Medulla oblongata (tissue), 1 donor: ENCODE data around the gene RNF166.
"Not testable (repeated sequence)": the region's sequence is repeated elsewhere in the genome, so short reads cannot be mapped to it uniquely, and the experiment has no call there.

ENCODE experiments used
- DNase-seq: peaks from one replicate; pipeline ENCODE4 v3.0.0-alpha.2; 2015; ENCODE audit errors: extremely low spot score

RNF166 gene

DNA sequence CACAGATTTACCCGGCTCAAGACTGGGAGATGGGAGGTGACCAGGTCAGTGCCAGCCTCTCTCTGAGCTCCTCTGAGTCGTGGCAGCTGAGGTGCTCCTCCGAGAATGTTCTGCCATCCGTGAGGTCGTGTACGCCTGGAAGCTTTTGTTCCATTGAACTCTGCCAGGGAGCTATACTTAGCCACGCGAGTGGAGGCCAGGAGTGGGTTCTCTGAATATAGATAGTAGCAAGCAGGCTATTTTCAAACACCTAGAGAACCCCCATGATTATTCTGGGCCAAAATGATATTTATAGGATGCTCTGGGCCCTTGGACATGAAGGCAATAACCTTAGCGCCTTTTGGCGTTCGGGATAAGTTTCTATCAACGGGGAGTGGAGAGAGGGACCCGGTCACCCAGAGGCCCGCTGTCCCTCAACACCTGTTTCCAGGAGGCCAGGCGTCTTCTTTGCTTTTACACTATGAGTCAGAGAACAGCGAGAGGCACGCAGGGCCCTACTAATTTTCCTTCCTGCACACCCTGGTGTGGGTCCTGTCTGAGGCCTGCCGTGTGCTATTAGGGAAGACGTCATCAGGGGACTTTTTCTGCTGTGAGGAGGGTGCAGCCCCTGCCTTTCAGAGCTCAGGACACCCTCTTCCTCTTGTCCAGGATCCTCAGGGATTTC, 32.4 kb downstream of the RNF166 start:
- no peak for DNase-seq

- DNase-seq = no peak
These were observed 33.4 kb downstream of the RNF166 start for GRCh38 chr16:88672776-88673175.

GRCh38 chr16:88671806-88672205, 34.4 kb downstream of the RNF166 start:
- DNase-seq = no peak

GRCh38 chr16:88669980-88670379, 36.2 kb downstream of the RNF166 start:
- no peak for DNase-seq

GRCh38 chr16:88669493-88669892, 36.7 kb downstream of the RNF166 start:
- DNase-seq = not testable (repeated sequence)

DNA sequence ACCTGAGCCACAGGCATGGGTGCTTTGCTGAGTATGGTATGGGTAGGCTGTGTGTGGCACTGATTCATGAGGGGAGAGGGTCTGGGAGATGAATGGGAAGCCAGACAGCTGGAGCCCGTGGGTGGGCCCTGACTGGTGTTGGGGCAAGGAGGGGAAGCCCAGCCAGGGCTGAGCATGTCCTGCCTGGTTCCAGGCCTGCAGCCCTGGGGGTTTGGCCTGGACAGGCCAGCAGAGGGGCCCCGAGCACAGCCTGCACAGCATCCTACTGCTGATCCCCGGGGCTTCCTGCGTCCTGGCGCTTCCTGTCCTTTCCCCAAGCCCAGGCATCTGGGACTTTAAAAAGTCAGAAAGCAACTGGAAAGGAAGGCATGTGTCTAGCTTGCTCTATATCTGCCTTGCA, 38.7 kb downstream of the RNF166 start:
- DNase-seq = no peak

DNA sequence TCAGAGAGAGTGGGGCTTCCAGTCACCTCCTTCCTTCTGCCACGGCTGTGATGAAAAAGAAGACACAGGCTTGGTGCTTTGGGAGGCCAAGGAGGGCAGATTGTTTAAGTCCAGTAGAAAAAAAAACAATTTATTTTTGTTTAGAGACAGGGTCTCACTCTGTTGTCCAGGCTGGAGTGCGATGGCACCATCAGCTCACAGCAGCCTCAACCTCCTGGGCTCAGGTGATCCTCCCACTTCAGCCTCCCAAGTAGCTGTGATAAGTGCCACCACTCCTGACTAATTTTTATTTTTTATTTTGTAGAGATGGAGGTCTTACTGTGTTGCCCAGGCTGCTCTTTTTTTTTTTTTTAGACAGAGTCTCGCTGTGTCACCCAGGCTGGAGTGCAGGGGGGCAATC, 40.6 kb downstream of the RNF166 start:
- no peak for DNase-seq

GRCh38 chr16:88665148-88665547, 41.1 kb downstream of the RNF166 start:
- no peak for DNase-seq

- peak; percentile 98 for DNase-seq
These were observed 43.2 kb downstream of the RNF166 start, which contains the start of gene MVD for GRCh38 chr16:88662843-88663606. Gene MVD, minus strand, starts transcription at chr16:88663091. Its CDS starts 11 bp downstream, at chr16:88663080.

GRCh38 chr16:88662222-88662842, 43.9 kb downstream of the RNF166 start:
- no peak for DNase-seq

DNA sequence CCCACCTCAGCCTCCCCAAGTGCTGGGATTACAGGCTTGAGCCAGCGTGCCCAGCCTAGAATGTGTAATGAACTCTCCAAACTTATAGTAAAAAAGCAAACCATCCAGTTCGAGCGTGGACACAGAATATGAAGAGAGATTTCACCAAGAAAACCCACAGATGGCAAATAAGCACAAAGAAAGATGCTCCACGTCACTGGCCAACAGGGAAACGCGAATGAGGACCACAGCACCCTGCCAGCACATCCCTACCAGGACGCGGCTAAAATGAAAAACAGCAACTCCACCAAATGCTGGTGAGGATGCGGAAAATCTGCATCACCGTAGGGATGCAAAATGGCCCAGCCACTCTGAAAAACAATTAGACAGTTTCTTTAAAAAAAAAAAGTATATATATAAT, 44.7 kb downstream of the RNF166 start:
- DNase-seq = no peak

DNA sequence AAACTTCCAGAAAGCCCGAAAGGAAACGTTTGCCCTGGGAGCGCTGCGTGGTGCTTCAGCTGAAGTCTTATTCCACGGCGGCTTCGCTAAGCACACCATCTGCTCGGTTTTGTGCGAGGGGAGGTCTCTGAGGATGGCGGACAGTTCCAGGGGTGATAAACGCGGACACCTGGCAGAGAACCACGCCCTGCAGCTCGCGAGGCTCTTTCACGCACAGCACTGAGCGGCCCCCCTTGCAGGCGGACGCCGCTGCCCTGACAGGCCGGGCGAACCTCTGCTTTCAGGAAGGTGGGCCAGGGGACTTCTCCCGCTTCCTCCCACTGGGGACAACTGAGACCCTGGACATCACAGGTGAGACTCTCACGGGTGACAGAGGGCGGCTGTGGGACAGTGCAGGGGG, 47.0 kb downstream of the RNF166 start:
- no peak for DNase-seq

DNA sequence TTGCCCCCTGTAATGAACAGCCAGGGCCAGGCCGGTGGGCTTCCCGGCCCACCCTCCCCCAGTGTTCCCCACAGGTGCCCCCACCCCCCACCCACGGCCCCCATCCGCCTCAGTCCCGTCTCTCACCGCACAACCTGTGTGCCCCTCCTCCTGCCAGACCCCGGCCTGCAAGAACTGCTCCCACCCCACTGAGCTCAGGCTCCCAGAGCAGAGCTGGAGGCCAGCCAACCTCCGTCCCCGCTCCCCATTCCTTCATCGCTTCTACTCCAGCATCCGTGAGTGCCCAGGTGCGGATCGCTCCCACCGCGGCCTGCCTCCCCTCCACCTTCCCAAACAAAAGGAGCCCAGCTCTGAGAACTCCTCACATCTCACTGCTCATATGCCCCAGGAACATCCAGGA, 47.5 kb downstream of the RNF166 start:
- no peak for DNase-seq

- no peak for DNase-seq
These were observed 48.8 kb downstream of the RNF166 start for GRCh38 chr16:88657371-88657770.

- DNase-seq = no peak
These were observed 49.8 kb downstream of the RNF166 start for GRCh38 chr16:88656291-88656980.

GRCh38 chr16:88655733-88656281, 50.4 kb downstream of the RNF166 start:
- DNase-seq = no peak

DNA sequence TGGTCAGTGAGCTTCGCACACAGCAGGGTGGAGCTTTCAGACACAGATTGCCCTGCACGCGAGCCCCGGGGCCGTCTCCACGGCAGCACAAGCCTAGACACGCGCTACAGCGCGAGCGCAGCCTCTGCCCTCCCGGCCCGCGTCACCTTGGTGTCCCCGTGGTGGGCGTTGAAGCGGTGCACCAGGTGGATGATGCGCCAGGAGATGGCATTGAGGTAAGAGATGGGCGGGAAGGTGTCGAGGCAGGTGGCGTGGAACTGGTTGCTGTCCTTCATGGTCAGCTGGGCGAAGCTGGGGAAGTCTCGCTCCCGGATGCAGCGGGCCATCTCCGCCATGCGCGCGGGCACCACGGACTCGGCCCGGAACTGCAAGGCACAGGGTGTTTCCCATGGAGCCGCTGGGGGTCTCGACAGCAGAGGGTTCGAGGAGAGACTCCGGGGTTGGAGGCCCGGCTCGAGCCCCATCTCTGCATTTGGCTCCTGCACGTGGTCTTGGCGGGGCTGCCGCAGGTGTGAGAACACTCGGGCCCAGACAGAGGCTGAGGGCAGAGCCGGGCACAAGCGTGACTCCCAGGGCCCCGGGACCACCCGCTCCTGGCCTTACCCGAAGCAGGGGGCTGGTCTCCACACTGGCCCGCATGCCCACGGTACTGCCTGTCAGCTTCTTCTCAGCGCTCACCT, 51.0 kb downstream of the RNF166 start:
- DNase-seq = no peak

DNA sequence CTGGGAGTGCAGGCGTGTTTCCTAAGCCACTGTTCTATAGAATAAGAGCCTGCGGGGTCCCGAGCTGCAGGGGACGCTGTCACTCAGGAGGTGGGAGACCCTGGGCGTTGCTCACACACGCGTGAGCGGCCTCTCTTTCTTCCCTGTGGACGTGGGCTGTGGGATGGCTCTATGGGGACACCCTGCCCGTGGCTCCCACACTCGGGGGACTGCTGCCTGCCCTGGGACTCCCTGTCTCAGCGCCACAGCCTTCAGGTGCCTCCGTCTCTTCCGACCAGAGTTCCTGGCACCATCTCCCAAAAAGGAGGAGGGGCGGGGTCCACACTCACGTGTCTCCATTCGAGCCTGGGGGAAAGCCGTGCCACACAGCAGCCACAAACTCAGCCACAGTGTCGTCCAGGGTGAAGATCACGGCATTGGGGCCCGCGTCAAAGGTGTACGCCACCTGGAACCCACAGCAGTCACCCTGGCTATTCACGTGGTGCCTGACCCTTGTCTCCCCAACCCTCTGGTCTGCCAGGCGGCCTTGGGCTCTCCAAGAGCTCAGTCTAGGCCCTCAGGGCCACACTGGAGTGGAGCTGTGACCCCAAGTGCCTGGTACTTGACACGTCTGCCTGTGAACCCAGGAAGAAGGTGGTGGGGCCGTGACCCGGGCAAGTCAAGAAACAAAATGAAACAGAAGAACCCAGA, 51.7 kb downstream of the RNF166 start:
- no peak for DNase-seq

DNA sequence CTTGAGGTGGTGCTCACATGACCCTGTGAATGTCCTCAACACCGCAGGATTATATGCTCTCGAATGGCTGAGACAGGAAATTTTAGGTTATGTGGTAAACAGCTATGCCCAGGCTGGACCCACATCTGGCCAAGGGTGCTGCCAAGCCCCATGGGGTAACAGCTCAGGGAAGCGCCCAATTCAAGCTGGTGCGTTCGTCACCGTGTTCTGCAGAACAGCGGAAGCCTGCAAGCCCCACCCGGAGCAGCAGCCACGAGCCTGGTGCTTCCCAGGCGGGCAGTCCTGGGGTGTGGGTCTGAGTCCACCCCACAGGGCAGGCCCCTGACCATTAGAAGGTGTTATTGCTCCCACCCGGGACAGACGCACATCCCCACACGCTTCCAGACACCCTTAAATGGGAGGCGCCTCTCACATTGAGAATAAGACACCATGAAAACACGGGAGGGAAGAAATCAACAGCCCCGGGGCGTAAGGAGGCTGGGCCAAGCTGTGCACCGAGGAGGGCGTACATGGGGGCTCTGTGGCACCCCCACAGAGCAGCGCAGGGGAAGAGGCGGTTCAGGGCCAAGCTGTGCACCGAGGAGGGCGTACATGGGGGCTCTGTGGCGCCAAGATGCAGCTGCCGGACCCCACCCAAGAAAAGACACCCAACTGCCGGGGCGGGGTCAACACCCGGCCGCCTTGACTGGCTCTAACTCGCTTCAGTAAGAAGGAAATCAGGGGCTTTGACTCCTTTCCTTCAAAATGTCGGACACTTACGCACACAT, 52.4 kb downstream of the RNF166 start:
- no peak for DNase-seq

DNA sequence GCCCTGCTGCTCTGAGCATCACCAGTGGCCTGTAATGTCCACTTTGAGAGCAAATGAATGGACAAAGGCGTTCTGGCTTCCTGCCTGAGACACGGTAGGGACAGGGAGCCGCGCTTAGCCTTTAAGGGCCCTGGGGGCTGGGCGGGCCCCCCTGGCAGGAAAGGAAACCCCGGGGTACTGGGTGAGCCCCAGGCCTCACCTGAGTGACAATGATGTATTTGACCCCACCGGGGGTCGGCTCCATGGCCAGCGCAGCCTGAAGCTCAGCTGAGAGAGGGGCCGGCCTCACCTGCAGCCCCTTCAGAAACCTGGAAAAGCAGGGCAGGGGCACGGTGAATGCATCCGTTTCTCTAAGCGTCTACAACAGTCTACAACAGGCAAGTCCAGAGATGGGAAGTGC, 53.1 kb downstream of the RNF166 start:
- no peak for DNase-seq
